HepG2 (cell line): Measurements from ENCODE around the gene PRR15L. TPM values are rescaled to one million over a fixed set of nuclear protein-coding genes. Genes with fewer than 3 reads are reported as not detected.

ENCODE experiments used
- MZF1 ChIP-seq: sonication (generic); formaldehyde crosslinking; IDR thresholded peaks from 2 replicates; pipeline ENCODE4 v1.8.1; 2023; ENCODE audit warnings: mild to moderate bottlenecking, missing genetic modification reagents, borderline replicate concordance
- XBP1 ChIP-seq: sonication (generic); formaldehyde crosslinking; IDR thresholded peaks from 2 replicates; pipeline ENCODE4 v1.5.0; 2020; ENCODE audit warnings: missing genetic modification reagents
- ZBTB8A ChIP-seq: sonication (generic); formaldehyde crosslinking; IDR thresholded peaks from 2 replicates; pipeline ENCODE4 v1.4.0; 2020; ENCODE audit warnings: mild to moderate bottlenecking, low read depth, missing genetic modification reagents, borderline replicate concordance
- ZNF101 ChIP-seq: sonication (generic); formaldehyde crosslinking; IDR thresholded peaks from 2 replicates; pipeline ENCODE4 v1.4.0; 2020; ENCODE audit warnings: mild to moderate bottlenecking, low read depth, missing genetic modification reagents, borderline replicate concordance
- ZNF431 ChIP-seq: sonication (generic); formaldehyde crosslinking; IDR thresholded peaks from 2 replicates; pipeline ENCODE4 v1.9.0; 2022; ENCODE audit warnings: missing genetic modification reagents, low read depth, mild to moderate bottlenecking, borderline replicate concordance
- ZNF672 ChIP-seq: sonication (generic); formaldehyde crosslinking; IDR thresholded peaks from 2 replicates; pipeline ENCODE4 v1.8.1; 2022; ENCODE audit warnings: missing genetic modification reagents
- ZZZ3 ChIP-seq: sonication (generic); formaldehyde crosslinking; IDR thresholded peaks from 2 replicates; pipeline ENCODE4 v1.4.0; 2020; ENCODE audit warnings: missing genetic modification reagents, mild to moderate bottlenecking, borderline replicate concordance
- polyA plus RNA-seq, 8 experiments: library from polyadenylated mRNA; depleted of rRNA in 3 of 8; stranded (reverse) in 7 of 8; unstranded in 1 of 8; fragments of >200 nt; fragmentation: Illumina TruSeq in 4 of 8; extraction: Trizol in 4 of 8; gene quantifications; 2 replicates each; pipeline versions ENCODE4 v1.2.1 to v1.2.3, GENCODE V29; 2011 to 2016; ENCODE audit warnings: low read depth in 4 of 8, missing spikeins in 1 of 8, mixed read lengths in 1 of 8; ENCODE audit not compliant: insufficient read depth in 1 of 8
- total RNA-seq, 5 experiments: library from RNA; depleted of rRNA; stranded (reverse); fragments of >200 nt; fragmentation: Illumina TruSeq; extraction: Trizol; gene quantifications; 2 replicates each; pipeline ENCODE4 v1.2.3, GENCODE V29; 2016; ENCODE audit warnings: low read depth in 1 of 5
- TF ChIP-seq, protein P1 (sequence below): sonication (generic); formaldehyde crosslinking; IDR thresholded peaks from 2 replicates; pipeline ENCODE4 v1.9.0; 2022; ENCODE audit warnings: low read depth, missing genetic modification reagents
- TF ChIP-seq, protein P2 (sequence below): IDR thresholded peaks from 2 replicates; pipeline ENCODE4 v1.6.1; 2016; ENCODE audit warnings: low read depth, control low read depth
- TF ChIP-seq, protein P3 (sequence below): sonication (generic); formaldehyde crosslinking; IDR thresholded peaks from 2 replicates; pipeline ENCODE4 v1.4.0; 2020; ENCODE audit warnings: mild to moderate bottlenecking, missing genetic modification reagents
- TF ChIP-seq, protein P4 (sequence below), 2 experiments: IDR thresholded peaks; 2 replicates each; pipeline ENCODE4 v1.6.1; 2011 to 2012; ENCODE audit warnings: low read length in 2 of 2, borderline replicate concordance in 1 of 2, low read depth in 1 of 2, mild to moderate bottlenecking in 1 of 2, moderate library complexity in 1 of 2

PRR15L gene
- total and polyA plus RNA-seq, 2 of the 13 experiments (the other 11 are each of a cell fraction or from before 2014, with no cell fraction given), result 0.44 to 2.0 TPM

DNA sequence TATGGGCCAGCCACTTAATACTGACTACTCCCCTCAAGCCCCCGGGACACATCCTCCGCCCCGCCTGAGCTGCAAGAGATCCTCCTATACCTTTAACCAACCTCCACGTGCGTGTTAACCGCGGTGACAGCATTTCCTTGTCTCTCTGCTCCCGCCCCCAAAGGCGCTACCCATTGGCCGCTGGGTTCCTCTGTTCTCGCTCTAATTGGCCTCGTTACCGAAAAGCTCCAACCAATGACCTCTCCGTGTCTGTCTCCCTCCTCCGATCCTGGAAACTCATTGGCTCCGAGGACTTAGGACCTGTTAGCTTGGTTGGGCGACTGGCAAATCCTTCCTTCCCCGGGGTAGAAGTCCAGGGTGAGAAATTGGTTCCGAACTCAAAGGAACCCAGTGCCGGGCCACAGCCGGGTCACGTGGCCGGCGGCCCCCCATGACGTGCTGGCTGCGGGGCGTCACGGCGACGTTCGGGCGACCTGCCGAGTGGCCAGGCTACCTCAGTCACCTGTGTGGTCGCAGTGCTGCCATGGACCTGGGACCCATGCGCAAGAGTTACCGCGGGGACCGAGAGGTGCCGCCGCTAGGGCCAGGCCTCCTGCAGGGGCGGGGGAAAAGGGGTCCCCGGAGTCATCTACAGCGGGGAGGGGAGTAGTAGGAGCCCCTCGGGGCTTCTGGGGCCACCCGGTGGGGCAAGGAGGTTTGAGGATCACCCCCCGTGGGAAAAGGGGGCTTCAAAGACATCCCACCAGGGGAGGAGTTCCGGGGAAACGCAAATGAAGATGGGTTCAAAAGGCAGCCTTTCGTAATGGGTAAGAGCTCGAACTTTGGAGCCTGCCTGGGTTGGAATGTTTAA, 16.2 kb downstream of the PRR15L start, which contains the start of gene PNPO (continued):
- TF ChIP-seq, protein P1, sequence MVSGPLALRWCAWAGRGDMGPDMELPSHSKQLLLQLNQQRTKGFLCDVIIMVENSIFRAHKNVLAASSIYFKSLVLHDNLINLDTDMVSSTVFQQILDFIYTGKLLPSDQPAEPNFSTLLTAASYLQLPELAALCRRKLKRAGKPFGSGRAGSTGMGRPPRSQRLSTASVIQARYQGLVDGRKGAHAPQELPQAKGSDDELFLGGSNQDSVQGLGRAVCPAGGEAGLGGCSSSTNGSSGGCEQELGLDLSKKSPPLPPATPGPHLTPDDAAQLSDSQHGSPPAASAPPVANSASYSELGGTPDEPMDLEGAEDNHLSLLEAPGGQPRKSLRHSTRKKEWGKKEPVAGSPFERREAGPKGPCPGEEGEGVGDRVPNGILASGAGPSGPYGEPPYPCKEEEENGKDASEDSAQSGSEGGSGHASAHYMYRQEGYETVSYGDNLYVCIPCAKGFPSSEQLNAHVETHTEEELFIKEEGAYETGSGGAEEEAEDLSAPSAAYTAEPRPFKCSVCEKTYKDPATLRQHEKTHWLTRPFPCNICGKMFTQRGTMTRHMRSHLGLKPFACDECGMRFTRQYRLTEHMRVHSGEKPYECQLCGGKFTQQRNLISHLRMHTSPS (CRISPR knock-in tag), result peak; percentile 59; the same call in 1 of the 2 replicates
- 0 out of 2 replicates have a peak, but pooled peaks have one; percentile 67 for TF ChIP-seq XBP1 (CRISPR knock-in tag)
- TF ChIP-seq ZZZ3, result no peak
- peak; percentile 78; the same call in 1 of the 2 replicates for TF ChIP-seq ZNF431 (CRISPR knock-in tag)
- no peak for TF ChIP-seq ZBTB8A (CRISPR knock-in tag)
- TF ChIP-seq ZNF101, result no peak
- TF ChIP-seq, protein P2, sequence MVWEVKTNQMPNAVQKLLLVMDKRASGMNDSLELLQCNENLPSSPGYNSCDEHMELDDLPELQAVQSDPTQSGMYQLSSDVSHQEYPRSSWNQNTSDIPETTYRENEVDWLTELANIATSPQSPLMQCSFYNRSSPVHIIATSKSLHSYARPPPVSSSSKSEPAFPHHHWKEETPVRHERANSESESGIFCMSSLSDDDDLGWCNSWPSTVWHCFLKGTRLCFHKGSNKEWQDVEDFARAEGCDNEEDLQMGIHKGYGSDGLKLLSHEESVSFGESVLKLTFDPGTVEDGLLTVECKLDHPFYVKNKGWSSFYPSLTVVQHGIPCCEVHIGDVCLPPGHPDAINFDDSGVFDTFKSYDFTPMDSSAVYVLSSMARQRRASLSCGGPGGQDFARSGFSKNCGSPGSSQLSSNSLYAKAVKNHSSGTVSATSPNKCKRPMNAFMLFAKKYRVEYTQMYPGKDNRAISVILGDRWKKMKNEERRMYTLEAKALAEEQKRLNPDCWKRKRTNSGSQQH (CRISPR knock-in tag), result peak; percentile 74; the same call in 1 of the 2 replicates
- TF ChIP-seq ZNF672 (CRISPR knock-in tag), result no peak
- TF ChIP-seq, protein P3, sequence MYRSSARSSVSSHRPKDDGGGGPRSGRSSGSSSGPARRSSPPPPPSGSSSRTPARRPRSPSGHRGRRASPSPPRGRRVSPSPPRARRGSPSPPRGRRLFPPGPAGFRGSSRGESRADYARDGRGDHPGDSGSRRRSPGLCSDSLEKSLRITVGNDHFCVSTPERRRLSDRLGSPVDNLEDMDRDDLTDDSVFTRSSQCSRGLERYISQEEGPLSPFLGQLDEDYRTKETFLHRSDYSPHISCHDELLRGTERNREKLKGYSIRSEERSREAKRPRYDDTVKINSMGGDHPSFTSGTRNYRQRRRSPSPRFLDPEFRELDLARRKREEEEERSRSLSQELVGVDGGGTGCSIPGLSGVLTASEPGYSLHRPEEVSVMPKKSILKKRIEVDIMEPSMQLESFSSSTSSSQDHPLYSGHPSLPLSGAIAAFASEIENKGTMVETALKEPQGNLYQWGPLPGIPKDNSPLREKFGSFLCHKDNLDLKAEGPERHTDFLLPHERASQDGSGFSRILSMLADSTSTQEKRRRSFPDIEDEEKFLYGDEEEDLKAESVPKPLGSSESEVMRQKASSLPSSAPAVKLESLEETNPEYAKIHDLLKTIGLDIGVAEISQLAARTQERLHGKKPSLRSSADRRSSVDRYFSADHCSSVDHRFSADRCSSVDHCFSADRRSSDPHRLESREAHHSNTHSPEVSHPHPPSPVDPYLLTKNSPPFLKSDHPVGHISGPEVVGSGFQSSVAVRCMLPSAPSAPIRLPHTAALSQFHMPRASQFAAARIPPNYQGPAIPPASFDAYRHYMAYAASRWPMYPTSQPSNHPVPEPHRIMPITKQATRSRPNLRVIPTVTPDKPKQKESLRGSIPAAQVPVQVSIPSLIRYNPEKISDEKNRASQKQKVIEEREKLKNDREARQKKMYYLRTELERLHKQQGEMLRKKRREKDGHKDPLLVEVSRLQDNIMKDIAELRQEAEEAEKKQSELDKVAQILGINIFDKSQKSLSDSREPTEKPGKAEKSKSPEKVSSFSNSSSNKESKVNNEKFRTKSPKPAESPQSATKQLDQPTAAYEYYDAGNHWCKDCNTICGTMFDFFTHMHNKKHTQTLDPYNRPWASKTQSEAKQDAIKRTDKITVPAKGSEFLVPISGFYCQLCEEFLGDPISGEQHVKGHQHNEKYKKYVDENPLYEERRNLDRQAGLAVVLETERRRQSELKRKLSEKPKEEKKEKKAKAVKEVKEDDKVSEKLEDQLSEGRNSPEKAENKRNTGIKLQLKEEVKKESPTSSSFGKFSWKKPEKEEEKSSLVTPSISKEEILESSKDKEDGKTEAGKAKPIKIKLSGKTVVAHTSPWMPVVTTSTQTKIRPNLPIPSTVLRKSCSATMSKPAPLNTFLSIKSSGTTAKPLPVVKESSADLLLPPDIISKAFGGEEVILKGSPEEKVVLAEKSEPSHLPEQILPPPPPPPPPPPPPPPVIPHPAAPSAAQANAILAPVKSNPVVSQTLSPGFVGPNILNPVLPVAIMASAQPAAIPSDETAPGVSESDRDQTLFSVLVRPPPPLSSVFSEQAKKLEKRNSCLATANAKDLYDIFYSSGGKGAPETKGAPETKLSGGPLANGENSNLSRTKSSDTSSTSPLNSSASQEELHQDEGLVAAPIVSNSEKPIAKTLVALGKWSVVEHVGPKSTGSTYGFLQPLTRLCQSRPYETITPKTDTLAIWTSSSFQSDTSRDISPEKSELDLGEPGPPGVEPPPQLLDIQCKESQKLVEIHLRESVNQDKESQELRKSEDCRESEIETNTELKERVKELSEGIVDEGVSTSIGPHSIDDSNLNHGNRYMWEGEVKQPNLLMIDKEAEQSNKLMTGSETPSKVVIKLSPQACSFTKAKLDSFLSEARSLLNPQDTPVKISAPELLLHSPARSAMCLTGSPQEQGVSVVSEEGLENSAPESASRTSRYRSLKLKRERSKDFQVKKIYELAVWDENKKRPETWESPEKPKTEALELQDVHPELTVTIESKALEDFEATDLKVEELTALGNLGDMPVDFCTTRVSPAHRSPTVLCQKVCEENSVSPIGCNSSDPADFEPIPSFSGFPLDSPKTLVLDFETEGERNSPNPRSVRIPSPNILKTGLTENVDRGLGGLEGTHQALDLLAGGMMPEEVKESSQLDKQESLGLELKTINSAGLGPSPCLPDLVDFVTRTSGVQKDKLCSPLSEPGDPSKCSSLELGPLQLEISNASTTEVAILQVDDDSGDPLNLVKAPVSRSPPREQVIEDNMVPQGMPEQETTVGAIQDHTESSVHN (CRISPR knock-in tag), result 0 out of 2 replicates have a peak, but pooled peaks have one; percentile 11
- TF ChIP-seq MZF1 (CRISPR knock-in tag), result no peak; the same call in 1 of the 2 replicates
- TF ChIP-seq, protein P4, sequence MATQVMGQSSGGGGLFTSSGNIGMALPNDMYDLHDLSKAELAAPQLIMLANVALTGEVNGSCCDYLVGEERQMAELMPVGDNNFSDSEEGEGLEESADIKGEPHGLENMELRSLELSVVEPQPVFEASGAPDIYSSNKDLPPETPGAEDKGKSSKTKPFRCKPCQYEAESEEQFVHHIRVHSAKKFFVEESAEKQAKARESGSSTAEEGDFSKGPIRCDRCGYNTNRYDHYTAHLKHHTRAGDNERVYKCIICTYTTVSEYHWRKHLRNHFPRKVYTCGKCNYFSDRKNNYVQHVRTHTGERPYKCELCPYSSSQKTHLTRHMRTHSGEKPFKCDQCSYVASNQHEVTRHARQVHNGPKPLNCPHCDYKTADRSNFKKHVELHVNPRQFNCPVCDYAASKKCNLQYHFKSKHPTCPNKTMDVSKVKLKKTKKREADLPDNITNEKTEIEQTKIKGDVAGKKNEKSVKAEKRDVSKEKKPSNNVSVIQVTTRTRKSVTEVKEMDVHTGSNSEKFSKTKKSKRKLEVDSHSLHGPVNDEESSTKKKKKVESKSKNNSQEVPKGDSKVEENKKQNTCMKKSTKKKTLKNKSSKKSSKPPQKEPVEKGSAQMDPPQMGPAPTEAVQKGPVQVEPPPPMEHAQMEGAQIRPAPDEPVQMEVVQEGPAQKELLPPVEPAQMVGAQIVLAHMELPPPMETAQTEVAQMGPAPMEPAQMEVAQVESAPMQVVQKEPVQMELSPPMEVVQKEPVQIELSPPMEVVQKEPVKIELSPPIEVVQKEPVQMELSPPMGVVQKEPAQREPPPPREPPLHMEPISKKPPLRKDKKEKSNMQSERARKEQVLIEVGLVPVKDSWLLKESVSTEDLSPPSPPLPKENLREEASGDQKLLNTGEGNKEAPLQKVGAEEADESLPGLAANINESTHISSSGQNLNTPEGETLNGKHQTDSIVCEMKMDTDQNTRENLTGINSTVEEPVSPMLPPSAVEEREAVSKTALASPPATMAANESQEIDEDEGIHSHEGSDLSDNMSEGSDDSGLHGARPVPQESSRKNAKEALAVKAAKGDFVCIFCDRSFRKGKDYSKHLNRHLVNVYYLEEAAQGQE (IDR thresholded peaks at IDR 0.05; ENCODE audit: borderline replicate concordance in 1 of 2, low read depth in 1 of 2, low read length in 2 of 2), result peak in 1 of 2 experiments; percentile 23; a peak in 1 of 4 replicates
